Brain pericyte (primary cell): ENCODE results near the gene NCCRP1.

Source experiments
- DNase-seq: peaks from one replicate; pipeline ENCODE4 v3.0.0-alpha.2; 2012; ENCODE audit warnings: low read depth, low spot score

NCCRP1 gene

GRCh38 chr19:39196860-39197562 lies at the start of gene NCCRP1:
Gene NCCRP1 (plus strand): TSS chr19:39196964. CDS start chr19:39196983, 19 bp downstream.
- no peak for DNase-seq

DNA sequence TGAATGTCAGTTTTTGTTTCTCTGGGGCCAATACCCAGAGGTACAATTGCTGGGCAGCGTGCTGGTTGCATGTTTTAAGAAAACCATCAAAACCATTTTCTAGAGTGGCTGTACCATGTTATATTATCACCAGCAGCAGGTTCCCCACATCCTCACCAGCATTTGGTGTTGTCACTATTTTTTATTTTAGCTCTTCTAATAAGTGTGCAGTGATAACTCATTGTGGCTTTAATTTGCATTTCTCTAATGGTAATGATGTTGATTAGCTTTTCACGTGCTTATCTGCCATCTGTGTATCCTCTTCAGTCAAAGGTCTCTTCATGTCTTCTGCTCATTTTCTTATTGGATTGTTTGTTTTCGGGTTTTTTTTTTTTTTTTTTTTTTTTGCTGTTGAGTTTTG lies 49.3 kb upstream of the NCCRP1 start:
- DNase-seq: no peak

DNA sequence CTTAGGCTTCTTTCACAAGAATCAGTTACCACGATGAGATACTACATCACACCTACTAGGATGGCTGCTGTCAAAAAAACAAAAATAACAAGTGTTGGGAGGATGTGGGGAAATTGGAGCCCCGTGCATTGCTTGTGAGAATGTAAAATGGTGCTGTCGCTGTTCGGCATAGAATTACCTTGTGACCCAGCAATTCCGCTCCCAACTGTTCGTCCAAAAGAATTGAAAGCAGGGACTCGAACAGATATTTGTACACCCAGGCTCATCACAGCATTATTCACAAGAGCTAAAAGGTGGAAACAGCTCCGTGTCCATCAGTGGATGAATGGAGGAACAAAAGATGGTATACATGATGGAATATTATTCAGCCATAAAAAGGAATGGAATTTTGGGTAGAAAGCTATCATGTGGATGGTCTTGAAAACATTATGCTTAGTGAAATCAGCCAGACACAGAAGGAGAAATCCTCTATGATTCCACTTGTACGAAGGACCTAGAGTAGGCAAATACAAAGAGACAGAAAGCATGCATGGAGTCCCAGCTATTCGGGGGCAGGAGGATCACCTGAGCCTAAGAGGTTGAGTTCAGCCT lies 47.7 kb upstream of the NCCRP1 start:
- DNase-seq: no peak

- DNase-seq: no peak
Observed at GRCh38 chr19:39150235-39150634, 46.5 kb upstream of the NCCRP1 start.

DNA sequence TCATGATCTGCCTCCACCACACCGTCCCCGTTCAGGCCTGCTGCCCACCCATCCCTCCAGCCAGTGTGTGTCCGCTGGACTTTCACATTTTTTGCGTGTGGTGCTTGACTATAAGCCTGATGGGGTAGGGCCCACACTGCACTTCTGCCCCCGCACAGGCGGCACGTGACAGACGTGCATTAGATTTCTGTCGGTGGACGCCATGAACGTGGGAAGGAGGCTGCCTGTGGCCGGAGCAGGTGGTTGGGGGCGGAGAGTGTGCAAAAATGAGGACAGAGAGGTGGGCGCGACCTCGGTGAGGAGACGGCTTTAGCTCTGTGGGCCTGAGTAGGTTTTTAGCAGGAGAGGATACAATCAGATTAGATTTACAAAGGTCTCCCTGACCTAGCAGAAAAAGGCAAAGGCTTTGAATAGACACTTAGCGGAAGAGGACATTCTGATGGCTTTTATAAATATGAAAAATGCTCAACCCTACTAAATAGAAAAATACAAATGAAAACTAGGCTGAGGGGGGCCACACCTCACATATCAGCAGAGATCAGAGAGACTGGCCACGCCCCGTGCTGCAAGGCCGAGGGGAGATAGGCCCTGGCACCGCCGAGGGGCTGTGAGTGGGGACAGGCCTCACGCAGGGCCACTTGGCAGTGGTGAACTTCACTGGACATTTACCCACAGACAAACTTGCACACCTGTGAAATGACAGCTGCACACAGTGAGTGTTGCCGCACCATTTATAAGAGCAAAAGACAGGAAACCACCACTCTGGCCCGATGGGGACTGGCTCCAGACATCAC lies 45.8 kb upstream of the NCCRP1 start:
- DNase-seq: no peak

- no peak for DNase-seq
Observed at GRCh38 chr19:39152066-39152465, 44.7 kb upstream of the NCCRP1 start.

- DNase-seq: no peak
Observed at GRCh38 chr19:39154100-39154628, 42.6 kb upstream of the NCCRP1 start.

DNA sequence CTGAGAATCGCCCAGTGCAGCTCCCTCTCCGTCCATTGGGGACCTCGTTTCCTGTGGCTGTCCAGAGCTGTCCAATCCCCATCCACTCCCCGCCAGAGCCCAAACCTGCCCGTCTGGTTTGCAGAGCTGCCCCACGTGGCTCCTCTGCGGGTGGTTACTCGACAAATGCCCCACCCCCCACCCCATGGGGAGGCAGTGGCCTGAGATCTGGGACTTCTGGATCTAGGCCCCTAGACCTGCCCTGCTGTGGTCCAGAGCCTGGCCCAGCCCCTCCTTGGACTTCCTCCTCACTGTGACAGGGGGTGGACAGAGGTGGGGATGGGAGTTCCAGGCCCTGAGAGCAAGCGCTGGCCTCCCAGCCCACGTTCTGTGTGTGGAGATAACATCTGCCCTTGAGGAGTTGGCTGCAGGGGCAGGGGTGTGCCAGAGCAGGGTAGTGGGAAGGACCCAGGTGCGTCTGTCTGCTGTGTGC lies 42.1 kb upstream of the NCCRP1 start:
- DNase-seq: no peak

GRCh38 chr19:39155114-39155700 lies 41.6 kb upstream of the NCCRP1 start:
- no peak for DNase-seq

DNA sequence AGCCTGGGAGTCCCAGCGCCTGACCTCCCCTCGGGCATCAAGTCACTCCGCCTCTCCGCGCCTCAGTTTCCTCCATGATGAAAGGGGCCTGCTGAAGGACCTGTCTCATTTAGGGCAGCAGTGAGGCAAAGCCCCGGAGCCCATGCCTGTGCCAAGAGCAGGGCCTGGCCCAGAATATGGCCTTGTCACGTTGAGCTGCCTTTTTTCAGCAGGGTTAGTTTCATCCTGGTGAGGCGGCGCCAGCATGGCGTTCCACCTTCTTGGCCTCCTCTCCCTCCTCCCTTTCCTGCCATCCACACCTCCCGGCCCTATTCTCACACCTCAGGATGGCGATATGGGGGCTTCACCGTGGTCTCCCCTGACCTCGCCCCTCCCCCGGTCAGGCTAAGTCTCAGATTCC lies 41.0 kb upstream of the NCCRP1 start:
- no peak for DNase-seq

GRCh38 chr19:39156326-39157230 lies 40.2 kb upstream of the NCCRP1 start:
- DNase-seq: no peak

DNA sequence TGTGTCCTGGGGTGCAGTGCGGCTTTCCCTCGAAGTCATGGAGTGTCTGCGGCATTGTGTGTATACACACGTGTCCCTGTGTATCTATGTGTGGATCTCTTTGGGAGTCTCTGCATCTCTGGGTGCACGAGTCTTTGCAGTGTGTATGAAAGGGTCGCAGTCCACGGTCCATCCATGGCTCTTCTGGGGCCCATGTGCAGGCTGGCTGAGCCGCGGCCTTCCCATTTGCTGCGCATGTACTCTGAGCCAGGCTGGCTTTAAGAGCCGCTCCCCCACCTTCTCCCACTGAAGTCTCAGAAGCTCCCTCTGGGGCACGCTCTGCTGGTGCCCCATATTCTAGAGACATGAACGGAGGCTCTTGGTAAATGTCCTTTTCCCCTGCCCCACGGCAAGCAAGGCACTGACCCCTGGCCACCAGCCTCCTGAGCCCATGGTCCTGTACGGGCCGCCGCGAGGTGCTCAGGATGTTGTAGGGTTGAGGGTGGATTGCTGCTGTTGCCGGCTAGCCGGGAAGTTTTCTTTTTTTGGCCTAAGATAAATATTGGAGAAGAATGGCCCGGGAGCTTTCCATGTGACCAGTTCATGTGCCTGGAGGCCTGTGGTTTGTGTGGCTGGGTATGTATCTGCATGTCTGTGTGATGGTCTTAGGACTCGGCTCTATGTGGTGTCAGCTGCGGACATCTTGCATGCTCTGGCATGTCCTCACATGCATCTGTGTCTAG lies 39.3 kb upstream of the NCCRP1 start:
- DNase-seq: no peak

- no peak for DNase-seq
Observed at GRCh38 chr19:39157997-39158389, 38.8 kb upstream of the NCCRP1 start.

DNA sequence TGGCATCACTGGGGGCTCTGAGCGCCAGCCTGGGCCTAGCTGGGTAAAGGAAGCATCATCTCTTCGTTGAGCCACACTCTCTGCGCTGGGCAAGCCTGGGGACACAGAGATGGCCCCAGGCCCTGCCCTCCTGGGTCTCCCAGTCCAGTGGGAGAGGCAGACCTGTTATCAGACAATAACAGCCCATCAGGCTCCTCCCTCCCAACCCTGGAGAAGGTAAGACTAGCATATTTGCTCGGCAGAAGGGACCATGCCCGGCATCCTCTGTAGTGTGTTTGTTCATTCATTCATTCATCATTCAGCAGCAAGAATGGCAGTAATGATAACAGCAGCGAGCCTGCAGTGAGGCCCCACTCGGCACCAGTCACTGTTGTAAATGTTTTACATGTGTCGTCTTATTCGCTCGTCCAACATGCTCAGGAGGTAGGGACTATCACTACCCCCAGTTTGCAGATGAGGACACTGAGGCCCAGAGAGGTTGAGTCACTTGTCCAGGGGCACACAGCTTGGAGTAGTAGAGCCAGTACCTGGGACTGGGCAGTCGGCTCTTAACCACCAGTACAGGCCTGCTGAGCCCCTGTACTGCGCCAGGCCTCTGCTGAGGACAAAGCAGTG lies 38.0 kb upstream of the NCCRP1 start:
- DNase-seq: no peak

DNA sequence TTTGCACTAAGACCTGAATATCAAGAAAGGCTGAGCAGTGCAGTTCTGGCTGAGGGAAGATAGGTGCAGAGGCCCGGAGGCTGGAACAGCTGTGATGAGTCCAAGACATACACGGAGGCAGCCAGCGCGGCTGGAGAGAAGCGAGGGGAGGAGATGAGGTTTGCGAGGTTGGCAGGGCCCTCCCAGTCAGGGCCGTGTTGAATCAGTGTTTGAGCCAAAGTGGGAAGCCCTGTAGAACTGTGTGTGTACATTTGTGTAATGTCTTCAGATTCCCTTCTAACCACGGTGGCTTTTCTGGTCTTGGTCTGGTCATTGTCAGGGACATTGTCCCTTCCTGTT lies 36.3 kb upstream of the NCCRP1 start:
- no peak for DNase-seq

GRCh38 chr19:39160889-39161672 lies 35.7 kb upstream of the NCCRP1 start:
- DNase-seq: no peak

DNA sequence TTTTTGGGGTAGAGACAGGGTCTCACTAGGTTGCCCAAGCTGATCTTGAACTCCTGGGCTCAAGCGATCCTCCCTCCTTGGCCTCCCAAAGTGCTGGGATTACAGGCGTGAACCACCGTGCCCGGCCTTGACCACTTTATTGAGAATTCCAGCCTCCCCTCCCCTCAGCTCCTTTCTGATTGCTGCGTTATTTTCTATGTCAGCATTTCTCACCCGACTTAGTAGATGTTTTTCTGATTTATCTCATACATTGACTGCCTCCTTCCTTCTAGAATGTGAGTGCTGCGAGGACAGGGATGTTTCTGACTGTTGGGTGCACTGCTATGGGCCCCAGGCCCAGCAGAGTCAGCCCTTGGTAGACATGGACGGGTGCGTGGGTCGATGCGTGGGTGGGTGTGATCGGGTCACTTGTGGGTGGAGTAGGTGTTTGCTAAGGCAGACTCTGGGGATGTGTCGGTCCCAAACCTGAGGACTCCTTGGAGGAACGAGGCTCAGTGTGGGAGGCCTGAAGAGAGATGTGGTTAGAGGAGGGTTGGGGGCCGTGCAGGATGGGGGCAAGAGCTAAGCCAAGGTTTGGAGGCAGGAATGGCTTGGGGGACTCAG lies 34.2 kb upstream of the NCCRP1 start:
- no peak for DNase-seq

- DNase-seq: no peak
Observed at GRCh38 chr19:39163621-39164020, 33.1 kb upstream of the NCCRP1 start.

DNA sequence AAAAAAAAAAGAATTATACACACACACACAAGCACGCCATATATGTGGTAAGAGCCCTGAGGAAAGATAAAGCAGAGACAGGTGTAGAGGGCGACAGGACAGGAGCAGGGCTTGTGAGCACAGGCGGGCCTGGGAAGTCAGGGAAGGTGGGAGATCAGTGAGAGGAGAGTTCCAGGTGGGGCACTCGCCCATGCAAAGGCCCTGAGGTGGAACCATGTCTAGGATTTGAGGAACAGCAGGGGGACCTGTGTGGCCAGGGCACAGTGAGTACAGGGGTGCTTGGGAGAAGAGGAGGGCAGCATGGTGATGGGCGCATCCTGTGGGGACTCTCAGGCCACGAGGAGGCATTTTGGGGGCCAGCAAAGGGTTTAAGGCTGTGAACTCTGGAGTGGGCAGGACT lies 32.5 kb upstream of the NCCRP1 start:
- no peak for DNase-seq
